Astrocyte (in vitro differentiated cells and primary cell): ENCODE results near the gene BCAT1. TPM values are rescaled to one million over a fixed set of nuclear protein-coding genes. Genes with fewer than 3 reads are reported as not detected.

ENCODE experiments used
- DNase-seq: peaks from one replicate; pipeline ENCODE4 v3.0.0-alpha.2; 2010; ENCODE audit warnings: low read depth
- FAIRE-seq: peaks from 2 replicates; lab custom pipeline; 2011; peaks lifted over from hg19 to GRCh38; lab: Jason Lieb, UNC
- H2AFZ ChIP-seq: 2 replicates; pipeline ENCODE4 v1.6.0; 2012; ENCODE audit warnings: low read depth, low read length, inconsistent platforms
- H3K27ac ChIP-seq: 2 replicates; pipeline ENCODE4 v1.5.1; 2011; ENCODE audit warnings: low read depth, low read length, inconsistent platforms
- H3K27me3 ChIP-seq: 2 replicates; pipeline ENCODE4 v1.6.0; 2011; ENCODE audit warnings: low read length, inconsistent platforms; ENCODE audit not compliant: insufficient read depth
- H3K36me3 ChIP-seq: 2 replicates; pipeline ENCODE4 v1.5.1; 2011; ENCODE audit warnings: low read length, inconsistent platforms; ENCODE audit not compliant: insufficient read depth
- H3K4me1 ChIP-seq: 2 replicates; pipeline ENCODE4 v1.5.1; 2011; ENCODE audit warnings: low read length, inconsistent platforms; ENCODE audit not compliant: insufficient read depth
- H3K4me2 ChIP-seq: 2 replicates; pipeline ENCODE4 v1.6.0; 2012; ENCODE audit warnings: low read length, inconsistent platforms
- H3K4me3 ChIP-seq: 2 replicates; pipeline ENCODE4 v1.5.1; 2011; ENCODE audit warnings: low read depth, mild to moderate bottlenecking, low read length, inconsistent platforms; ENCODE audit not compliant: insufficient read depth
- H3K79me2 ChIP-seq: 2 replicates; pipeline ENCODE4 v1.6.0; 2012; ENCODE audit warnings: mild to moderate bottlenecking, low read length, inconsistent platforms; ENCODE audit not compliant: insufficient read depth
- H3K9ac ChIP-seq: 2 replicates; pipeline ENCODE4 v1.6.0; 2012; ENCODE audit warnings: mild to moderate bottlenecking, low read length, inconsistent platforms
- H3K9me3 ChIP-seq: 2 replicates; pipeline ENCODE4 v1.5.1; 2012; ENCODE audit warnings: low read depth, mild to moderate bottlenecking, low read length, inconsistent platforms; ENCODE audit not compliant: insufficient read depth
- H4K20me1 ChIP-seq: 2 replicates; pipeline ENCODE4 v1.6.0; 2012; ENCODE audit warnings: low read length, inconsistent platforms; ENCODE audit not compliant: insufficient read depth
- H3K27ac Mint-ChIP-seq: one replicate; pipeline ENCODE4 v1.8.0; 2021; ENCODE audit warnings: mild to moderate bottlenecking, mixed read lengths; ENCODE audit not compliant: unreplicated experiment
- H3K27me3 Mint-ChIP-seq: one replicate; pipeline ENCODE4 v1.8.0; 2021; ENCODE audit warnings: low read depth, mixed read lengths; ENCODE audit not compliant: unreplicated experiment
- H3K36me3 Mint-ChIP-seq: one replicate; pipeline ENCODE4 v1.8.0; 2021; ENCODE audit warnings: low read depth, mixed read lengths; ENCODE audit not compliant: unreplicated experiment
- H3K4me1 Mint-ChIP-seq: one replicate; pipeline ENCODE4 v1.8.0; 2021; ENCODE audit warnings: low read depth, mixed read lengths; ENCODE audit not compliant: unreplicated experiment
- H3K4me3 Mint-ChIP-seq: one replicate; pipeline ENCODE4 v1.8.0; 2021; ENCODE audit warnings: mild to moderate bottlenecking, moderate library complexity, mixed read lengths; ENCODE audit not compliant: unreplicated experiment
- H3K9me3 Mint-ChIP-seq: one replicate; pipeline ENCODE4 v1.8.0; 2021; ENCODE audit warnings: mild to moderate bottlenecking, mixed read lengths; ENCODE audit not compliant: unreplicated experiment
- EZH2 ChIP-seq: IDR thresholded peaks from 2 replicates; pipeline ENCODE4 v1.6.1; 2012; ENCODE audit warnings: mild to moderate bottlenecking, low read length, inconsistent platforms; ENCODE audit not compliant: insufficient read depth
- total RNA-seq: library from RNA; stranded (reverse); gene quantifications from 2 replicates; pipeline ENCODE4 v1.2.1, GENCODE V29; 2021
- TF ChIP-seq, protein P1 (sequence below): IDR thresholded peaks from 2 replicates; pipeline ENCODE4 v1.5.1; 2011; ENCODE audit warnings: low read depth, mild to moderate bottlenecking, inconsistent platforms, low read length, moderate library complexity; ENCODE audit not compliant: insufficient read depth

Gene BCAT1
- total RNA-seq, 1 donor from 2014 or later = 476 TPM

DNA sequence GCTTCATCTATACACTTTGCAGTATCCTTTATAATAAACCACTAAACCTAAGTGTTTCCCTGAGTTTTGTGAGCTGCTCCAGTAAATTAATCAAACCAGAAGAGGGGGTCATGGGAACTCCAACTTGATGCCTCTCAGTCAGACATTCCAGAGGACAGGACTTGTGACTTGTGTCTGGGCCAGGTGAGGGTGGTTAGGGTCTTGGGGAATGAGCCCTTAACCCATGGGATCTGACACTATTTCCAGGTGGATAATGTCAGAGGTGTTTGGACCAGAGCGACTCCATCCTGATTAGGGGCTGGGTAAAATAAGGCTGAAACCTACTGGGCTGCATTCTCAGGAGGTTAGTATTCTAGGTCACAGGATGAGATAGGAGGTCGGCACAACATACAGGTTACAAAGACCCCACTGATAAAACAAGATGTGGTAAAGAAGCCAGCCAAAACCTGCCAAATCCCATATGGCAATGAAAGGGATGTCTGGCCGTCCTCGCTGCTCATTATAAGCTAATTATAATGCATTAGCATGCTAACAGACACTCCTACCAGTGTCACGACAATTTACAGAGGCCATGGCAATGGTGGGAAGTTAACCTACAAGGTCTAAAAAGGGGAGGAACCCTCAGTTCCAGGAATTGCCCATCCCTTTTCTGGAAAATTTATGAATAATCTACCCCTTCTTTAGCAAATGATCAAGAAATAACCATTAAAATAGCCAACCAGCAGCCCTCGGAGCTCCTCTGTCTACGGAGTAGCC is 58.7 kb downstream of the BCAT1 start:
- no peak overlapping the region for H2AFZ ChIP-seq
- Mint-ChIP-seq H3K27me3 (no peaks in the 10 kb centered on the region), H3K27ac (no peak overlapping the region), H3K9me3 (no peaks in the 10 kb centered on the region), H3K4me3 (no peak overlapping the region), H3K4me1 (peaks cover 2% of the 10 kb centered on the region), H3K36me3 (peaks cover 29% of the 10 kb centered on the region)
- TF ChIP-seq, protein P1, sequence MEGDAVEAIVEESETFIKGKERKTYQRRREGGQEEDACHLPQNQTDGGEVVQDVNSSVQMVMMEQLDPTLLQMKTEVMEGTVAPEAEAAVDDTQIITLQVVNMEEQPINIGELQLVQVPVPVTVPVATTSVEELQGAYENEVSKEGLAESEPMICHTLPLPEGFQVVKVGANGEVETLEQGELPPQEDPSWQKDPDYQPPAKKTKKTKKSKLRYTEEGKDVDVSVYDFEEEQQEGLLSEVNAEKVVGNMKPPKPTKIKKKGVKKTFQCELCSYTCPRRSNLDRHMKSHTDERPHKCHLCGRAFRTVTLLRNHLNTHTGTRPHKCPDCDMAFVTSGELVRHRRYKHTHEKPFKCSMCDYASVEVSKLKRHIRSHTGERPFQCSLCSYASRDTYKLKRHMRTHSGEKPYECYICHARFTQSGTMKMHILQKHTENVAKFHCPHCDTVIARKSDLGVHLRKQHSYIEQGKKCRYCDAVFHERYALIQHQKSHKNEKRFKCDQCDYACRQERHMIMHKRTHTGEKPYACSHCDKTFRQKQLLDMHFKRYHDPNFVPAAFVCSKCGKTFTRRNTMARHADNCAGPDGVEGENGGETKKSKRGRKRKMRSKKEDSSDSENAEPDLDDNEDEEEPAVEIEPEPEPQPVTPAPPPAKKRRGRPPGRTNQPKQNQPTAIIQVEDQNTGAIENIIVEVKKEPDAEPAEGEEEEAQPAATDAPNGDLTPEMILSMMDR = no peak
- no peak for TF ChIP-seq EZH2
- no peaks in the 10 kb centered on the region for H3K9me3 ChIP-seq
- no peaks in the 10 kb centered on the region for H3K4me1 ChIP-seq
- H3K4me2 ChIP-seq = no peak overlapping the region
- no peak for FAIRE-seq
- H3K9ac ChIP-seq = no peak overlapping the region
- H3K79me2 ChIP-seq = peaks cover 44% of the 10 kb centered on the region
- DNase-seq = no peak
- H3K27me3 ChIP-seq = no peaks in the 10 kb centered on the region
- H3K36me3 ChIP-seq = peaks cover 9% of the 10 kb centered on the region
- H4K20me1 ChIP-seq = peaks cover 36% of the 10 kb centered on the region
- H3K4me3 ChIP-seq = no peak overlapping the region
- H3K27ac ChIP-seq = no peak overlapping the region

DNA sequence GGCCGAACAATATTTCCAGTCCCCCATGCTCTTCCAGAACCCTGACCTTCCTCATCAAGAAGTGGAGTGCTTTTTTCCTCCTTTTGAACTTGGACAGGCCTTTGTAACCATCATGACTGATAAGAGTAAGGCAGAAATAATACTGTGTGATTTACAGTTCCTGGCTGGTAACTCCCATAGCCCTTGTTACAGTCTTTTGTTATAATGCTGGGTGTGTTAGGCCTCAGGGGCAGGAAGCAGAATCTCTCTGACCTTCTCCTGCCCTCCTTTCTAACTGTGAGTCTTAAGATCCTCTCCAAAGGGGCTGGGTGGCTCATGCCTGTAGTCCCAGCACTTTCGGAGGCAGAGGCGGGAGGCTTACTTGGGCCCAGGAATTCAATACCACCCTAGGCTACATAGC is 59.5 kb downstream of the BCAT1 start:
- peaks cover 27% of the 10 kb centered on the region for H4K20me1 ChIP-seq
- Mint-ChIP-seq H3K4me1 (peaks cover 2% of the 10 kb centered on the region), H3K27ac (no peak overlapping the region), H3K9me3 (no peaks in the 10 kb centered on the region), H3K4me3 (no peak overlapping the region), H3K27me3 (no peaks in the 10 kb centered on the region), H3K36me3 (peaks cover 26% of the 10 kb centered on the region)
- H3K4me3 ChIP-seq = no peak overlapping the region
- FAIRE-seq (no peak), DNase-seq (no peak)
- H3K27ac ChIP-seq = no peak overlapping the region
- H3K27me3 ChIP-seq = no peaks in the 10 kb centered on the region
- H3K9ac ChIP-seq = no peak overlapping the region
- no peaks in the 10 kb centered on the region for H3K9me3 ChIP-seq
- no peak overlapping the region for H2AFZ ChIP-seq
- TF ChIP-seq, protein P1 = no peak
- no peak for TF ChIP-seq EZH2
- peaks cover 9% of the 10 kb centered on the region for H3K36me3 ChIP-seq
- no peak overlapping the region for H3K4me2 ChIP-seq
- no peaks in the 10 kb centered on the region for H3K4me1 ChIP-seq
- H3K79me2 ChIP-seq = peaks cover 36% of the 10 kb centered on the region

DNA sequence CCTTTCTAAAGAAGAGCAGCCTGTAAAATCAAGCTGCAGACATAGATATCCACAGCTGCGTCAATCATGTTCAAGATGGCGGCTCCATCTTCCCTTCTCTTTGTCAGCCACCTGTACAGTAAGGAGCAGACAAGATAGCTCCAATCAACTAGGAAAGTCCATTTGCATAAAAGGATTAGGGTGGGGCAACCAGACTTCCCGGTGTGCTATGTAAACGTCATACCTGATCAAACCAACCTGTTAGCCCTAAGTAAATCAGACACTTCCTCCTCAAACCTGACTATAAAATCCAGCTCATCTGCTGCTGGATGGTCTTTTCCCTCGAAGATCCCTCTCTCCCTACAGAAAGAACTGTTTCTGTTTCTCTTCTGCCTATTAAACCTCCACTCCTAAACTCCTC is 60.1 kb downstream of the BCAT1 start:
- Histone ChIP-seq H3K4me3 (no peak overlapping the region), H3K27me3 (no peaks in the 10 kb centered on the region)

More for the DNA sequence above, 60.1 kb downstream of the BCAT1 start:
- no peak overlapping the region for H2AFZ ChIP-seq
- Mint-ChIP-seq H3K4me1 (peaks cover 4% of the 10 kb centered on the region), H3K36me3 (peaks cover 26% of the 10 kb centered on the region), H3K4me3 (no peak overlapping the region), H3K27me3 (no peaks in the 10 kb centered on the region), H3K9me3 (no peaks in the 10 kb centered on the region), H3K27ac (no peak overlapping the region)
- no peak overlapping the region for H3K9ac ChIP-seq
- H3K79me2 ChIP-seq = peaks cover 36% of the 10 kb centered on the region
- no peak for FAIRE-seq
- peaks cover 22% of the 10 kb centered on the region for H4K20me1 ChIP-seq
- no peaks in the 10 kb centered on the region for H3K9me3 ChIP-seq
- H3K4me2 ChIP-seq = no peak overlapping the region
- no peaks in the 10 kb centered on the region for H3K4me1 ChIP-seq
- no peak overlapping the region for H3K27ac ChIP-seq
- peaks cover 9% of the 10 kb centered on the region for H3K36me3 ChIP-seq
- TF ChIP-seq, protein P1 = no peak
- TF ChIP-seq EZH2 = no peak
- no peak for DNase-seq
